Germinal center (tissue), 1 donor: ENCODE measurements around the gene DAPK1.

ENCODE experiments used
- DNase-seq: peaks from one replicate; pipeline ENCODE4 v3.0.0; 2012; ENCODE audit warnings: mixed read lengths, low spot score

Gene DAPK1

GRCh38 chr9:87686520-87687090, 188.9 kb downstream of the DAPK1 start:
- no peak for DNase-seq

GRCh38 chr9:87687207-87687606, 189.5 kb downstream of the DAPK1 start:
- no peak for DNase-seq

- no peak for DNase-seq
Measured at GRCh38 chr9:87694236-87694755, 196.6 kb downstream of the DAPK1 start.

GRCh38 chr9:87695523-87695922, 197.9 kb downstream of the DAPK1 start:
- no peak for DNase-seq

GRCh38 chr9:87696641-87697040, 199.0 kb downstream of the DAPK1 start:
- DNase-seq: no peak

GRCh38 chr9:87698069-87698809, 200.6 kb downstream of the DAPK1 start:
- DNase-seq: no peak

GRCh38 chr9:87699835-87700234, 202.2 kb downstream of the DAPK1 start:
- no peak for DNase-seq

- DNase-seq: no peak
Measured at GRCh38 chr9:87701491-87701890, 203.8 kb downstream of the DAPK1 start.

- no peak for DNase-seq
Measured at GRCh38 chr9:87701931-87702421, 204.3 kb downstream of the DAPK1 start.

- DNase-seq: no peak
Measured at GRCh38 chr9:87702921-87703320, 205.3 kb downstream of the DAPK1 start.

GRCh38 chr9:87703636-87704276, 206.1 kb downstream of the DAPK1 start:
- DNase-seq: no peak

- no peak for DNase-seq
Measured at GRCh38 chr9:87704342-87704741, 206.7 kb downstream of the DAPK1 start.

GRCh38 chr9:87706066-87706739, 208.5 kb downstream of the DAPK1 start:
- DNase-seq: no peak

- no peak for DNase-seq
Measured at GRCh38 chr9:87707805-87708506, 210.3 kb downstream of the DAPK1 start.

- no peak for DNase-seq
Measured at GRCh38 chr9:87708546-87708945, 210.9 kb downstream of the DAPK1 start.

GRCh38 chr9:87708986-87709728, 211.5 kb downstream of the DAPK1 start:
- no peak for DNase-seq

GRCh38 chr9:87710443-87710842, 212.8 kb downstream of the DAPK1 start:
- DNase-seq: no peak

GRCh38 chr9:87711857-87712800, 214.5 kb downstream of the DAPK1 start:
- no peak for DNase-seq

GRCh38 chr9:87712801-87713277, 215.2 kb downstream of the DAPK1 start:
- no peak for DNase-seq
